Colonic mucosa (tissue), 4 donors: ENCODE data around the gene CXorf38. TPM values are rescaled to one million over a fixed set of nuclear protein-coding genes. Genes with fewer than 3 reads are reported as not detected.

Experiments
- DNase-seq: peaks from one replicate; pipeline ENCODE4 v3.0.0-alpha.2; 2020
- H3K27ac ChIP-seq: fragments of 200-600 bp; one replicate; pipeline ENCODE4 v1.8.0; 2021
- H3K27me3 ChIP-seq: fragments of 200-600 bp; one replicate; pipeline ENCODE4 v1.8.0; 2021
- H3K36me3 ChIP-seq: fragments of 200-600 bp; one replicate; pipeline ENCODE4 v1.8.0; 2021
- H3K4me1 ChIP-seq: fragments of 200-600 bp; one replicate; pipeline ENCODE4 v1.8.0; 2021; ENCODE audit warnings: mild to moderate bottlenecking
- H3K4me3 ChIP-seq: fragments of 200-600 bp; one replicate; pipeline ENCODE4 v1.8.0; 2021
- H3K9ac ChIP-seq, 2 donors: one replicate each; pipeline ENCODE4 v1.7.0; 2013; ENCODE audit warnings: control low read depth in 2 of 2, low read depth in 2 of 2, low read length in 2 of 2
- H3K9me3 ChIP-seq: fragments of 200-600 bp; one replicate; pipeline ENCODE4 v1.8.0; 2021
- intact Hi-C: fragments of 100-400 bp; cut with DNase I; formaldehyde crosslinking; loops from one replicate; pipeline ENCODE4 v1.14.1; 2022
- total RNA-seq, 2 donors: library from RNA; stranded (reverse); fragmentation: NEBNext Ultra II Directional in 1 of 2; extraction: Animal tissue kit (Norgen Biotek cat#: 25700) in 1 of 2; gene quantifications; one replicate each; pipeline ENCODE4 v1.2.1, GENCODE V29; 2021
- TF ChIP-seq, protein P1 (sequence below): fragments of 200-600 bp; IDR thresholded peaks from one replicate; pipeline ENCODE4 v1.8.0; 2022; ENCODE audit warnings: antibody characterized with exemption, mild to moderate bottlenecking
- donor health status: healthy.
- donor health status: DM: no; HTN: no; CAD: no.
- donor health status: DM: no; HTN: no; CAD: no.

Gene CXorf38
- total RNA-seq, 2 donors from 2014 or later = 18.2 to 19.5 TPM

DNA sequence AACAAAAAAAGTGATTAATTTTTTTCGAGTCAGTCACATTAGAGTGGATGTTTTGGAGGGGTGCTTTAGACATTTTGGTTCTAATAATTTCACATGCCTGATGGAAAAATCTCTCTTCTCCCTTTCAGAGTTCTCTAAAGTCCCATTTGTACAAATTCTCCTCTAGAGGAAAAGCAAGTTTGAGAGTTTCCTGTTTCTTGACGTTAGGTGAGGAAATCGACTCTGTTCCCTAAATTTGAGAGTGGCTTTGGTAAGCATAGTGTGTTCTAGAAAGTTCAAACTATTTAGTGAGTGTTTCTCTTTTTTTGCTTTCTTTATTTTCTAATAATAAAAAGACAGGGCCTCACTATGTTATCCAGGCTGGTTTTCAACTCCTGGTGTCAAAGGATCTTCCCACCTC, 68.2 kb downstream of the CXorf38 start:
- no peaks in the 10 kb centered on the region for H3K36me3 ChIP-seq
- H3K4me3 ChIP-seq = no peak overlapping the region
- H3K9me3 ChIP-seq = no peaks in the 10 kb centered on the region
- intact Hi-C loops = no loop called here
- no peak overlapping the region for H3K9ac ChIP-seq
- no peaks in the 10 kb centered on the region for H3K27me3 ChIP-seq
- TF ChIP-seq, protein P1, sequence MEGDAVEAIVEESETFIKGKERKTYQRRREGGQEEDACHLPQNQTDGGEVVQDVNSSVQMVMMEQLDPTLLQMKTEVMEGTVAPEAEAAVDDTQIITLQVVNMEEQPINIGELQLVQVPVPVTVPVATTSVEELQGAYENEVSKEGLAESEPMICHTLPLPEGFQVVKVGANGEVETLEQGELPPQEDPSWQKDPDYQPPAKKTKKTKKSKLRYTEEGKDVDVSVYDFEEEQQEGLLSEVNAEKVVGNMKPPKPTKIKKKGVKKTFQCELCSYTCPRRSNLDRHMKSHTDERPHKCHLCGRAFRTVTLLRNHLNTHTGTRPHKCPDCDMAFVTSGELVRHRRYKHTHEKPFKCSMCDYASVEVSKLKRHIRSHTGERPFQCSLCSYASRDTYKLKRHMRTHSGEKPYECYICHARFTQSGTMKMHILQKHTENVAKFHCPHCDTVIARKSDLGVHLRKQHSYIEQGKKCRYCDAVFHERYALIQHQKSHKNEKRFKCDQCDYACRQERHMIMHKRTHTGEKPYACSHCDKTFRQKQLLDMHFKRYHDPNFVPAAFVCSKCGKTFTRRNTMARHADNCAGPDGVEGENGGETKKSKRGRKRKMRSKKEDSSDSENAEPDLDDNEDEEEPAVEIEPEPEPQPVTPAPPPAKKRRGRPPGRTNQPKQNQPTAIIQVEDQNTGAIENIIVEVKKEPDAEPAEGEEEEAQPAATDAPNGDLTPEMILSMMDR = no peak
- H3K4me1 ChIP-seq = no peaks in the 10 kb centered on the region
- no peak overlapping the region for H3K27ac ChIP-seq
- DNase-seq = no peak

DNA sequence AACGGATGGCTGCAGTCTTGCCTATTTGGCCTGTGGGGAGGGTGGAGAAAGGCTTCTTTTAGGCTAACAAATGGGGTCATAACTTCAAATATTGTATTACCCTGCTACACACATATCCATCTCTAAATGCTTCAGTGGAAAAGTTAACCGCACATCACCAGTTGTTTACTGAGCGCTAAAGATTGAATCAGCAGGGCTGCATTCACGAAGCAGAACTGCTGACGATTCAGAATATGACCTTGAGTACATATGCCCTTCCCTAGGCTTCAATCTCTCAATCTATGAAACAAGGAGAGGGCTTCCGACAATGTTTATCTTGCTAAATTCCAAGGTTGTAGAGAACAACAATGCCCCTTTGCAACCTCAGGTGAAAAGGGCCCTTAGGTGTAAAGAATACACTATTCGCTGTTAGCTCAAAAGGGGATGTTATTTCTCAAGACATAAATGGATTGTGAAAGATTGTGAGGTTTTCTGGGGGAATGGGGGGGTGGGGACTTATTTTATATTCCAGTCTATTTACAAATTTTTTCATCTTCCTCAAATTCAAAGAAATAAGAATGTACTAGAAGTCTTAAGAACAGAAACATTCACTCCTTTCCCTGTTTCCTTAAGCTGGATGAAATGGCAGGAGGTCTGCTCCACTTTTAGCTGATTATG, 69.2 kb downstream of the CXorf38 start:
- Histone ChIP-seq H3K27me3 (no peaks in the 10 kb centered on the region), H3K9ac (no peak overlapping the region), H3K27ac (no peak overlapping the region), H3K9me3 (no peaks in the 10 kb centered on the region), H3K4me3 (no peak overlapping the region), H3K36me3 (no peaks in the 10 kb centered on the region), H3K4me1 (no peaks in the 10 kb centered on the region)
- intact Hi-C loops = no loop called here
- DNase-seq = no peak
- TF ChIP-seq, protein P1 = no peak

Other genes starting within 250 kb of the CXorf38 start
- 100 to 1,000 TPM in 1 of 2 donors, 10 to 100 TPM in 1; 81.9 to 114 TPM for gene ATP6AP2, start 66.6 kb downstream of the CXorf38 start, total RNA-seq
- not detected for gene MPC1L, start 24.1 kb downstream of the CXorf38 start, total RNA-seq
- 10 to 100 TPM; 59.1 to 63.0 TPM for gene MED14, start 88.0 kb upstream of the CXorf38 start, total RNA-seq